C4-2B (cell line): ENCODE measurements around the gene NALCN.

Source experiments
- CTCF ChIP-seq: fragments of 450-650 bp; conservative IDR thresholded peaks from 2 replicates; pipeline ENCODE4 v1.5.1; 2017; ENCODE audit warnings: mild to moderate bottlenecking
- ZFX ChIP-seq: fragments of 450-650 bp; IDR thresholded peaks from 2 replicates; pipeline ENCODE4 v1.6.1; 2017

GRCh38 chr13:101306773-101307172, 109.5 kb downstream of the NALCN start:
- TF ChIP-seq CTCF (no peak), ZFX (no peak)
